Caki2 (cell line): ENCODE data around the gene FAM131C. TPM values are rescaled to one million over a fixed set of nuclear protein-coding genes. Genes with fewer than 3 reads are reported as not detected.

ENCODE experiments used
- DNase-seq: peaks from one replicate; pipeline ENCODE4 v3.0.0-alpha.2; 2015; ENCODE audit warnings: low read depth
- in situ Hi-C: cut with HindIII; loops from 2 replicates; pipeline ENCODE4 v1.10.0; 2016; ENCODE audit warnings: low sequenced_read_pairs, low pct_unique_long_range_greater_than_20kb, mixed read lengths
- total RNA-seq: library from RNA; depleted of rRNA; stranded (reverse); fragments of >200 nt; shearing (Covaris generic); gene quantifications from 2 replicates; pipeline ENCODE4 v1.2.3, GENCODE V29; 2014; ENCODE audit warnings: low replicate concordance; rRNA removed

Gene FAM131C
- 2.1 and 2.4 TPM in 2 replicates for total RNA-seq

- DNase-seq: no peak
- in situ Hi-C loops: no loop called here
These were observed at the start of gene FAM131C for GRCh38 chr1:16073490-16074119. Gene FAM131C (minus strand): TSS chr1:16073651. CDS start chr1:16073442, 209 bp downstream.

- in situ Hi-C loops: no loop called here
- DNase-seq: peak; percentile 54
These were observed 49.5 kb upstream of the FAM131C start for GRCh38 chr1:16122916-16123315.

GRCh38 chr1:16122350-16122881 lies 49.0 kb upstream of the FAM131C start:
- DNase-seq: peak; percentile 28
- in situ Hi-C loops: no loop called here

- DNase-seq: peak; percentile 27
- in situ Hi-C loops: no loop called here
These were observed 47.5 kb upstream of the FAM131C start for GRCh38 chr1:16120940-16121410.

GRCh38 chr1:16120407-16120806 lies 47.0 kb upstream of the FAM131C start:
- in situ Hi-C loops: no loop called here

GRCh38 chr1:16119926-16120325 lies 46.5 kb upstream of the FAM131C start:
- in situ Hi-C loops: no loop called here
- DNase-seq: no peak

More at GRCh38 chr1:16120407-16120806, 47.0 kb upstream of the FAM131C start:
- no peak for DNase-seq

- DNase-seq: no peak
- in situ Hi-C loops: no loop called here
These were observed 46.1 kb upstream of the FAM131C start for GRCh38 chr1:16119504-16119903.

- DNase-seq: no peak
- in situ Hi-C loops: no loop called here
These were observed 45.3 kb upstream of the FAM131C start for GRCh38 chr1:16118706-16119105.

GRCh38 chr1:16117936-16118335 lies 44.5 kb upstream of the FAM131C start:
- in situ Hi-C loops: no loop called here

GRCh38 chr1:16117369-16117768 lies 43.9 kb upstream of the FAM131C start:
- DNase-seq: no peak
- in situ Hi-C loops: no loop called here

More at GRCh38 chr1:16117936-16118335, 44.5 kb upstream of the FAM131C start:
- no peak for DNase-seq

GRCh38 chr1:16116625-16117024 lies 43.2 kb upstream of the FAM131C start:
- in situ Hi-C loops: no loop called here
- DNase-seq: no peak

GRCh38 chr1:16116002-16116401 lies 42.6 kb upstream of the FAM131C start:
- DNase-seq: no peak
- in situ Hi-C loops: no loop called here

- in situ Hi-C loops: no loop called here
- no peak for DNase-seq
These were observed 42.1 kb upstream of the FAM131C start for GRCh38 chr1:16115468-16115983.

- in situ Hi-C loops: no loop called here
- no peak for DNase-seq
These were observed 41.3 kb upstream of the FAM131C start for GRCh38 chr1:16114527-16115467.

GRCh38 chr1:16112596-16113555 lies 39.4 kb upstream of the FAM131C start:
- in situ Hi-C loops: no loop called here

GRCh38 chr1:16111771-16112595 lies 38.5 kb upstream of the FAM131C start:
- in situ Hi-C loops: no loop called here
- peak; percentile 17 for DNase-seq

More at GRCh38 chr1:16112596-16113555, 39.4 kb upstream of the FAM131C start:
- DNase-seq: no peak

GRCh38 chr1:16110884-16111283 lies 37.4 kb upstream of the FAM131C start:
- no peak for DNase-seq
- in situ Hi-C loops: no loop called here
